Activated T-cell treated with anti-CD3 and anti-CD28 coated beads, Interleukin-2, amount 50 U/mL, for 4 hours (primary cell): ENCODE measurements around the gene BIRC2. TPM values are rescaled to one million over a fixed set of nuclear protein-coding genes. Genes with fewer than 3 reads are reported as not detected.

Experiments
- ATAC-seq, 2 donors: fragments of 200-7000 bp; cut with Tn5 transposase; one replicate each; pipeline ENCODE4 v1.10.0; 2021
- DNase-seq: peaks from one replicate; pipeline ENCODE4 v3.0.0-alpha.2; 2020
- H3K27me3 Mint-ChIP-seq: one replicate; pipeline ENCODE4 v1.8.0; 2021; ENCODE audit warnings: low read depth, mixed read lengths
- H3K36me3 Mint-ChIP-seq: one replicate; pipeline ENCODE4 v1.8.0; 2022; ENCODE audit warnings: mixed read lengths; ENCODE audit not compliant: insufficient read depth
- H3K4me1 Mint-ChIP-seq: one replicate; pipeline ENCODE4 v1.8.0; 2021; ENCODE audit warnings: low read depth, mixed read lengths
- H3K4me3 Mint-ChIP-seq: one replicate; pipeline ENCODE4 v1.8.0; 2021; ENCODE audit warnings: mild to moderate bottlenecking, moderate library complexity, mixed read lengths
- H3K9me3 Mint-ChIP-seq: one replicate; pipeline ENCODE4 v1.8.0; 2021; ENCODE audit warnings: mixed read lengths
- total RNA-seq, 3 donors: library from RNA; stranded (reverse); gene quantifications; one replicate each; pipeline ENCODE4 v1.2.1, GENCODE V29; 2021

BIRC2 gene
- total RNA-seq, 3 donors from 2014 or later = 25.0 to 31.9 (median 31.7) TPM

GRCh38 chr11:102391549-102392237 lies 44.7 kb downstream of the BIRC2 start:
- H3K27me3 Mint-ChIP-seq = no peaks in the 10 kb centered on the region
- DNase-seq = no peak
- no peak for ATAC-seq
- peaks cover 35% of the 10 kb centered on the region for H3K36me3 Mint-ChIP-seq
- no peak overlapping the region for H3K4me3 Mint-ChIP-seq
- H3K9me3 Mint-ChIP-seq = no peaks in the 10 kb centered on the region
- peaks cover 32% of the 10 kb centered on the region for H3K4me1 Mint-ChIP-seq

GRCh38 chr11:102393272-102393730 lies 46.3 kb downstream of the BIRC2 start:
- ATAC-seq = no peak
- DNase-seq = no peak
- peaks cover 36% of the 10 kb centered on the region for H3K36me3 Mint-ChIP-seq
- H3K4me3 Mint-ChIP-seq = no peak overlapping the region
- no peaks in the 10 kb centered on the region for H3K27me3 Mint-ChIP-seq
- no peaks in the 10 kb centered on the region for H3K9me3 Mint-ChIP-seq
- H3K4me1 Mint-ChIP-seq = peaks cover 37% of the 10 kb centered on the region

DNA sequence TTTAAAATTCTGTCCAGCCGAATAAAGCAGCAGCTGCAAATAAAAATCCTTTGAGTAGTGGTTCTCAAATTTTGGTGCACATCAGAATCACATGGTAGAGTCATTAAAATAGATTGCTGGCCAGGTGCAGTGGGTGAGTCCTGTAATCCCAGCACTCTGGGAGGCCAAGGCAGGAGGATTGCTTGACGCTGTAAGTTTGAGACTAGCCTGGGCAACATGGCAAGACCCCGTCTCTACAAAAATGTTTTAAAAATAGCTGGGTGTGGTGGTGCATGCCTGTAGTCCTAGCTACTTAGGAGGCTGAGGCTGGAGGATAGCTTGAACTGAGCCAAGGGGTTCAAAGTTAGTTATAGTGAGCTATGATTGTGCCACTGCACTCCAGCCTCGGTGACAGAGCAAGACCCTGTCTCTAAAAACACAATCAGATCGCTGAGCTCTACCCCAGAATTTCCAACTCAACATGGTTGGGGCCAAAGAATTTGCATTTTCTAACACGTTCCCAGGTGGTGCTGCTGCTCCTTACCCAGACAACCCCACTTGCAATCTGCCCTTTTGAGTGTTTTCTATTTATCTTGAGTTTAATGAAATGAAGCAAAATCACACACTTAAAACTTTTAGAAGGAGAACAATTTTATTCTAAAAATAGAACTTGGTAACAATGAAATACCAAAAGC lies 48.8 kb downstream of the BIRC2 start:
- Mint-ChIP-seq H3K27me3 (no peaks in the 10 kb centered on the region), H3K4me1 (peaks cover 30% of the 10 kb centered on the region), H3K4me3 (no peak overlapping the region), H3K36me3 (peaks cover 32% of the 10 kb centered on the region), H3K9me3 (no peaks in the 10 kb centered on the region)
- DNase-seq (no peak), ATAC-seq (no peak)

DNA sequence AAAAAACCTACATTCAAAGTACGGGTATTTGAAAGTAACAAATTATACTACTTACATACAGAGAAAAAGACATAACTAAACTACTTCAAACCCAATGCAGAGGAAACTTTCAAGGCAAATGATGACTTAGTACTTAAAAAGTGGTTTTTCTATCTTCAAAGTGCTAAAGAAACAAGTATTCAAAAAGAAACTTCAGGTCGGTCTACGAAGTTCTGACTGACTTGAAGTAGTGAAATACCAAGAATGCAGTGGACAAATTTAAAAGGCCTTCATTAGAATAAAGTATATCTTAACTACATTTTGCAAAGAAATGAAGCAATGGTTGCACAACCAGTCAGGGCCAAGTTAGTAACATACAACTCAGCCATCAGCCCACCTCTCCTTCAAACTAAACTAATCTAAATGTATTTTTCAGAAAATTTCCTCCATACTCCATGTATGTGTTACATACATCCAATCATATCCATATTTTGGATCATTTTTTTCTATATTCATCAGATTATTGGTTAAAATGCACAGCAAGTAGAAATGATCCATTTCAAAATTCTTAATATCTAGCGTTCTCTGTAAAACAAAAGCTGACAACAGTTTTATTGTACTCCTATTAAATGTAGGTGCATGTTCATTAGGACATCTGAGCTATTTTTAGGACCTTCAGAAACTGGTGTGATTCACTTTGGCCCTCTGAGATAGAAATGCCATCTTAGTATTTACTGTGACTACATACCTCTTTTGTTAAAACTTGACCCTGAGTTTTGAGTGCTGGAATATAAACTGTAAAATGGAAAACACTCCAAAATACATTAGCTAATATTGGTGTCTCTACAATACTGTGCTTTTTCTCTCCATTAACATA lies 49.9 kb downstream of the BIRC2 start:
- peaks cover 33% of the 10 kb centered on the region for H3K4me1 Mint-ChIP-seq
- H3K36me3 Mint-ChIP-seq = peaks cover 40% of the 10 kb centered on the region
- no peaks in the 10 kb centered on the region for H3K9me3 Mint-ChIP-seq
- no peaks in the 10 kb centered on the region for H3K27me3 Mint-ChIP-seq
- ATAC-seq = peak; percentile 74 to 78
- no peak for DNase-seq
- H3K4me3 Mint-ChIP-seq = no peak overlapping the region

GRCh38 chr11:102398297-102398696 lies 51.3 kb downstream of the BIRC2 start:
- Mint-ChIP-seq H3K4me1 (peaks cover 39% of the 10 kb centered on the region), H3K4me3 (no peak overlapping the region), H3K27me3 (no peaks in the 10 kb centered on the region), H3K36me3 (peaks cover 38% of the 10 kb centered on the region), H3K9me3 (no peaks in the 10 kb centered on the region)
- ATAC-seq = no peak
- no peak for DNase-seq

GRCh38 chr11:102399189-102399588 lies 52.2 kb downstream of the BIRC2 start:
- no peak overlapping the region for H3K4me3 Mint-ChIP-seq
- H3K27me3 Mint-ChIP-seq = no peaks in the 10 kb centered on the region
- H3K9me3 Mint-ChIP-seq = no peaks in the 10 kb centered on the region
- ATAC-seq = no peak
- peaks cover 34% of the 10 kb centered on the region for H3K36me3 Mint-ChIP-seq
- DNase-seq = no peak
- H3K4me1 Mint-ChIP-seq = peaks cover 43% of the 10 kb centered on the region

DNA sequence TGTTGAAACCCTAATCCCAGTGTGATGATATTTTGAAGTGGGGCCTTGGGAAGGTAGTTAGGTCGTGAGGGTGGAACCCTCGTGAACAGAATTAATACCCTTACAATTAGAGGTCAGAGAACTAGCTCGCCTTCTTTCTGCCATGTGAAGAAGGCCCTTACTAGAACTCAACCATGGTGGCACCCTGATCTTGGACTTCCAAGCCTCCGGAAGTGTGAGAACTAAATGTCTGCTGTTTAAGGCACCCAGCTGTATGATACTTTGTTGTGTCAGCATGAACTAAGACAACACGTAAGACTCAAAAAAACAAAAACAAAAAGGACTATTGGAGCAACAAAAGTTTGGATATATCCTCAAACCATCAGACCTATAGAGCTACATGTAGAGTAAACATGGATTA lies 53.6 kb downstream of the BIRC2 start:
- H3K27me3 Mint-ChIP-seq = no peaks in the 10 kb centered on the region
- no peak overlapping the region for H3K4me3 Mint-ChIP-seq
- H3K4me1 Mint-ChIP-seq = peaks cover 45% of the 10 kb centered on the region
- H3K9me3 Mint-ChIP-seq = no peaks in the 10 kb centered on the region
- DNase-seq (no peak), ATAC-seq (no peak)
- peaks cover 35% of the 10 kb centered on the region for H3K36me3 Mint-ChIP-seq

GRCh38 chr11:102401905-102402304 lies 54.9 kb downstream of the BIRC2 start:
- no peaks in the 10 kb centered on the region for H3K9me3 Mint-ChIP-seq
- peak in 1 of 2 donors; percentile 25 for ATAC-seq
- peaks cover 45% of the 10 kb centered on the region for H3K4me1 Mint-ChIP-seq
- no peak for DNase-seq
- H3K4me3 Mint-ChIP-seq = no peak overlapping the region
- no peaks in the 10 kb centered on the region for H3K27me3 Mint-ChIP-seq
- peaks cover 33% of the 10 kb centered on the region for H3K36me3 Mint-ChIP-seq

DNA sequence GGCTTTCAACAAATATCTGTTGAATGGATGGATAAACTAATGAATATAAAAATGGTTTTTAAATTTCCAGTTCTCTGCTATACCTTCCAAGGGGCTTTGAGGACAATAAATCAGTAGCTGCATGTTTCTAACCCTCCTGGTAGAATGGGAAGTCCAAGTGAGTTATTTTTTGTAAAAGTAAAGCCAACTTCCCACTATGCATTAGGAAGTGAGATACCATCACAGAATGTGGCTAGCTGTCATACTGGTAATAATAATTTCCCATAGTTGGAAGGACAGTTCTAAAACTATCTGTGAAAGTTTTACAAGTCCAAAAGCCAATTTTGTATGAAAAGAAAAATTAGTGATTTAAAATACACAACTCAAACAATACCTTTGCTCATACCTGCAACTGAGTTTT lies 55.5 kb downstream of the BIRC2 start:
- Mint-ChIP-seq H3K4me1 (peaks cover 46% of the 10 kb centered on the region), H3K9me3 (no peaks in the 10 kb centered on the region), H3K36me3 (peaks cover 28% of the 10 kb centered on the region)

GRCh38 chr11:102405501-102405900 lies 58.5 kb downstream of the BIRC2 start:
- DNase-seq (no peak), ATAC-seq (no peak)
- Mint-ChIP-seq H3K36me3 (peaks cover 29% of the 10 kb centered on the region), H3K27me3 (no peaks in the 10 kb centered on the region), H3K4me3 (no peak overlapping the region), H3K4me1 (peaks cover 65% of the 10 kb centered on the region), H3K9me3 (no peaks in the 10 kb centered on the region)

More for the DNA sequence above, 55.5 kb downstream of the BIRC2 start:
- Mint-ChIP-seq H3K4me3 (no peak overlapping the region), H3K27me3 (no peaks in the 10 kb centered on the region)
- no peak for DNase-seq
- ATAC-seq = no peak

GRCh38 chr11:102406099-102406498 lies 59.1 kb downstream of the BIRC2 start:
- H3K4me1 Mint-ChIP-seq = peaks cover 70% of the 10 kb centered on the region
- DNase-seq = no peak
- no peaks in the 10 kb centered on the region for H3K9me3 Mint-ChIP-seq
- H3K4me3 Mint-ChIP-seq = no peak overlapping the region
- no peak for ATAC-seq
- no peaks in the 10 kb centered on the region for H3K27me3 Mint-ChIP-seq
- H3K36me3 Mint-ChIP-seq = peaks cover 27% of the 10 kb centered on the region

DNA sequence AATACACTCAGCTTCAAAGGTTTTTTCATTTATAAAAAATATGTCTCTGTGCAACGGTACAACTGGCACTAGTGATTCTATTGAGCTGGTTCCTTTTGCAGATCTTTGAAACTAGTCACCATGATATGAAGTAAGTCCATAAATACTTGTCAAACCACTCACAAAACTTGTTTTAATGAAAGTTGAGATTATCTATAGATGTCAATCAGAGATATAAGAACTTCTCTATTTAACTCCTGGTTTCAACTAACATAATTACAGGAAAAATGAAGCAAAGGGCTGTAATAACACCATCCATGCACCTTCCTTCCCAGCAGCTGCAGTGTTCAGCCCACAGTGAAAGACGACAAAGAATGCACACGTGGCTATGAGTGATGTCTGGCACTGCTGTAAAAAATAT lies 60.9 kb downstream of the BIRC2 start:
- Mint-ChIP-seq H3K36me3 (peaks cover 16% of the 10 kb centered on the region), H3K27me3 (no peaks in the 10 kb centered on the region), H3K4me3 (no peak overlapping the region), H3K4me1 (peaks cover 75% of the 10 kb centered on the region), H3K9me3 (no peaks in the 10 kb centered on the region)
- DNase-seq (no peak), ATAC-seq (no peak)

DNA sequence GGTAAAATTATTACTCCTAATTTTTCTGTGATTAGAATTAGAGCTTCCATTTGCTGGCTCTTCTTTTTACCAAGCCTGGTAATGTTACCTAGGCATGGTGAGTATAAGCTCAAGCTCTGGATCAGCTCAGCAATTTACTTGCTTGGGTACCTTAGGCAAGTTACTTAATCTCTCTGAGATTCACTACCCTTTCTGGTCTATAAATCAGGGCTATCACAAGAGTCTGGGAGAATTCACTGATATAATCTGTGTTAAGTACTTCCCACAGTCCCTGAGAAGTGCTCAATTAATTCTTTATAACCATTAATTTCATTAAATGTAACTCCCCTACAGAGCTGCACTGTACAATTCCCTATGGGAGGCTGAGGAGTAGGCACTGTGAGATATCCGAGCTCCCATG lies 61.3 kb downstream of the BIRC2 start:
- no peaks in the 10 kb centered on the region for H3K9me3 Mint-ChIP-seq
- H3K4me1 Mint-ChIP-seq = peaks cover 75% of the 10 kb centered on the region
- no peak for DNase-seq
- peaks cover 16% of the 10 kb centered on the region for H3K36me3 Mint-ChIP-seq
- H3K4me3 Mint-ChIP-seq = no peak overlapping the region
- no peak for ATAC-seq
- no peaks in the 10 kb centered on the region for H3K27me3 Mint-ChIP-seq

- ATAC-seq (no peak), DNase-seq (no peak)
- H3K4me3 Mint-ChIP-seq = no peak overlapping the region
- no peaks in the 10 kb centered on the region for H3K27me3 Mint-ChIP-seq
- peaks cover 88% of the 10 kb centered on the region for H3K4me1 Mint-ChIP-seq
- H3K9me3 Mint-ChIP-seq = no peaks in the 10 kb centered on the region
- H3K36me3 Mint-ChIP-seq = peaks cover 18% of the 10 kb centered on the region
These were observed 63.4 kb downstream of the BIRC2 start for GRCh38 chr11:102410382-102410784.
